ENCODE measurements around the gene MDM2. TPM values are rescaled to one million over a fixed set of nuclear protein-coding genes. Genes with fewer than 3 reads are reported as not detected.

The MDM2 gene
- total and polyA plus RNA-seq, 10 of the 15 experiments (the other 5 are each of a cell fraction or from before 2014, with no cell fraction given): 48.2 to 174 (median 85.0) TPM

DNA sequence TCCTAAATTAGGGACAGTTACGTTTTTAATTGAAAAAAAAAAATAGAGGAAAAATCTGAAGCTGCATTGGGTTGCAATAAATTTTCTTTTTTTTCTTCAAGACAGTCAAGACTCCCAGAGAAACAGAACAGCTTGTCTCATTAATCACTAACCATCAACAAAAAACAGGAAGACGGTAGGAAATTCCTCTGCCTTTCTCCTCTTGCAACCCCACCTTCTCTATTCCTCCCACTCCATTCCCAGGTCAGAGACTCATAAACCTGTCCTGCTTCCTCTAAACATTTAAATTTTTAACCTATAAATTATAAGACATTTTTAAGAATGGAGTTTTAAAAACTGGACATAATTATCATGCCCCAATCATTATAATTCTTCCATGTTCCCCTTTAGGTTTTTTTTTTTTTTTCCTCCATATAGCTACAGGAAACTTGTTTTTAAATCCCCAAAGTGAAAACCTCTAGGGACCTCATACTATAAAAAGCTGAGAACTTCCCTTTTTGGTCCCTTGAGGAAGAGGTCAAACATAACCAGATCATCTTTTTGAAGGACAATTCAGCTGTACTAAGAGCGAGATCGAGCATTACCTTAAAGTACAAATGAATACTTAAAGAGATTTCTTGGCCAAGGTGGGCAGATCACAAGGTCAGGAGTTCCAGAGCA lies 89.0 kb downstream of the MDM2 start:
- 12% methylated on average over 4 of the region's 4 CpGs for WGBS (ENCODE audit: insufficient coverage, insufficient replicate concordance, low lambda C conversion rate, missing lambda C conversion rate)
- no peaks in the 10 kb centered on the region for H3K79me2 ChIP-seq (ENCODE audit: control insufficient read depth, insufficient read depth, low read length)
- H3K27me3 ChIP-seq (replicated peaks in 1 of 2; ENCODE audit: control insufficient read depth in 2 of 2, insufficient read depth in 2 of 2, low read length in 1 of 2): no peaks in the 10 kb centered on the region
- ATAC-seq: peak; percentile 56
- no peaks in the 10 kb centered on the region for H3K4me1 ChIP-seq (ENCODE audit: control insufficient read depth, insufficient read depth, low read length)
- H3K9me3 ChIP-seq (replicated peaks; ENCODE audit: control insufficient read depth, insufficient read depth, low read length): no peaks in the 10 kb centered on the region
- SMC1A ChIA-PET (ENCODE audit: uncharacterized antibody, unreplicated experiment): interaction anchor here (0.5 to 2.3 kb wide), 9 partner anchors 10 to 1195 kb away, joined by 3 to 6 read pairs (median 3); no protein-coding TSS in a partner anchor
- DNase-seq (ENCODE audit: low read depth, low spot score): peak; percentile 26
- H3K4me2 ChIP-seq (ENCODE audit: control insufficient read depth, insufficient read depth): no peak overlapping the region
- H3K27ac ChIP-seq (ENCODE audit: control insufficient read depth, insufficient read depth): no peak overlapping the region
- no peak overlapping the region for H2AFZ ChIP-seq (ENCODE audit: control insufficient read depth, low read depth, low read length)
- RAD21 ChIA-PET (ENCODE audit: unreplicated experiment): interaction anchor here (0.7 to 1.7 kb wide), 4 partner anchors 25 to 111 kb away, joined by 3 to 4 read pairs (median 3); partner anchors contain the start of gene CPM
- CTCF ChIA-PET: interaction anchor here (0.6 to 1.0 kb wide), 3 partner anchors 24 to 262 kb away, joined by 3 to 4 read pairs (median 3); no protein-coding TSS in a partner anchor
- no peaks in the 10 kb centered on the region for H4K20me1 ChIP-seq (ENCODE audit: control insufficient read depth, insufficient read depth)
- no peak for FAIRE-seq
- no TSS peak for BruUV-seq (replicated peaks)
- H3K4me3 ChIP-seq: no peak overlapping the region
- intact Hi-C loops (cut with micrococcal nuclease; ENCODE audit: unreplicated experiment): no loop called here
- in situ Hi-C loops (cut with MboI): no loop called here
- POLR2A ChIA-PET: interaction anchor here (0.7 kb wide), 1 partner anchor 352 kb away, joined by 6 read pairs; no protein-coding TSS in a partner anchor
- no peaks in the 10 kb centered on the region for H3K36me3 ChIP-seq (ENCODE audit: control insufficient read depth in 2 of 2, insufficient read depth in 2 of 2, low read length in 1 of 2)
- no peak overlapping the region for H3K9ac ChIP-seq (ENCODE audit: control insufficient read depth, insufficient read depth, low read length)
- TF ChIP-seq, protein P1, sequence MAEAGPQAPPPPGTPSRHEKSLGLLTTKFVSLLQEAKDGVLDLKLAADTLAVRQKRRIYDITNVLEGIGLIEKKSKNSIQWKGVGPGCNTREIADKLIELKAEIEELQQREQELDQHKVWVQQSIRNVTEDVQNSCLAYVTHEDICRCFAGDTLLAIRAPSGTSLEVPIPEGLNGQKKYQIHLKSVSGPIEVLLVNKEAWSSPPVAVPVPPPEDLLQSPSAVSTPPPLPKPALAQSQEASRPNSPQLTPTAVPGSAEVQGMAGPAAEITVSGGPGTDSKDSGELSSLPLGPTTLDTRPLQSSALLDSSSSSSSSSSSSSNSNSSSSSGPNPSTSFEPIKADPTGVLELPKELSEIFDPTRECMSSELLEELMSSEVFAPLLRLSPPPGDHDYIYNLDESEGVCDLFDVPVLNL (IDR thresholded peaks at IDR 0.05; ENCODE audit: low read depth, low read length): no peak
- TF ChIP-seq SREBF1 (IDR thresholded peaks at IDR 0.05; ENCODE audit: low read length) (no peak), IKZF1 (conservative IDR thresholded peaks at IDR 0.05) (0 out of 2 replicates have a peak, but pooled peaks have one; percentile 26), ZNF384 (IDR thresholded peaks at IDR 0.05; ENCODE audit: borderline replicate concordance, low read depth, low read length) (peak; percentile 69; the same call in 1 of the 2 replicates), MEF2B (IDR thresholded peaks at IDR 0.05; ENCODE audit: partially characterized antibody, poor library complexity, severe bottlenecking) (peak; percentile 97), KAT2A (conservative IDR thresholded peaks at IDR 0.05; ENCODE audit: control insufficient read depth, low read depth, low read length) (no peak), TBL1XR1 (IDR thresholded peaks at IDR 0.05; ENCODE audit: low read depth, low read length) (no peak), FOS (IDR thresholded peaks at IDR 0.05; ENCODE audit: borderline replicate concordance, extremely low read depth, insufficient read length) (no peak), SRF (IDR thresholded peaks at IDR 0.05; ENCODE audit: low read depth in 2 of 2, low read length in 2 of 2) (no peak), IKZF2 (IDR thresholded peaks at IDR 0.05) (peak; percentile 16 to 34; a peak in 2 of 4 replicates), KLF5 (IDR thresholded peaks at IDR 0.05; ENCODE audit: partially characterized antibody) (no peak), LARP7 (IDR thresholded peaks at IDR 0.05) (no peak), SMC3 (IDR thresholded peaks at IDR 0.05; ENCODE audit: borderline replicate concordance, low read length) (no peak)
- TF ChIP-seq, protein P2, sequence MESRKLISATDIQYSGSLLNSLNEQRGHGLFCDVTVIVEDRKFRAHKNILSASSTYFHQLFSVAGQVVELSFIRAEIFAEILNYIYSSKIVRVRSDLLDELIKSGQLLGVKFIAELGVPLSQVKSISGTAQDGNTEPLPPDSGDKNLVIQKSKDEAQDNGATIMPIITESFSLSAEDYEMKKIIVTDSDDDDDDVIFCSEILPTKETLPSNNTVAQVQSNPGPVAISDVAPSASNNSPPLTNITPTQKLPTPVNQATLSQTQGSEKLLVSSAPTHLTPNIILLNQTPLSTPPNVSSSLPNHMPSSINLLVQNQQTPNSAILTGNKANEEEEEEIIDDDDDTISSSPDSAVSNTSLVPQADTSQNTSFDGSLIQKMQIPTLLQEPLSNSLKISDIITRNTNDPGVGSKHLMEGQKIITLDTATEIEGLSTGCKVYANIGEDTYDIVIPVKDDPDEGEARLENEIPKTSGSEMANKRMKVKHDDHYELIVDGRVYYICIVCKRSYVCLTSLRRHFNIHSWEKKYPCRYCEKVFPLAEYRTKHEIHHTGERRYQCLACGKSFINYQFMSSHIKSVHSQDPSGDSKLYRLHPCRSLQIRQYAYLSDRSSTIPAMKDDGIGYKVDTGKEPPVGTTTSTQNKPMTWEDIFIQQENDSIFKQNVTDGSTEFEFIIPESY (IDR thresholded peaks at IDR 0.05): no peak
- TF ChIP-seq, protein P3, sequence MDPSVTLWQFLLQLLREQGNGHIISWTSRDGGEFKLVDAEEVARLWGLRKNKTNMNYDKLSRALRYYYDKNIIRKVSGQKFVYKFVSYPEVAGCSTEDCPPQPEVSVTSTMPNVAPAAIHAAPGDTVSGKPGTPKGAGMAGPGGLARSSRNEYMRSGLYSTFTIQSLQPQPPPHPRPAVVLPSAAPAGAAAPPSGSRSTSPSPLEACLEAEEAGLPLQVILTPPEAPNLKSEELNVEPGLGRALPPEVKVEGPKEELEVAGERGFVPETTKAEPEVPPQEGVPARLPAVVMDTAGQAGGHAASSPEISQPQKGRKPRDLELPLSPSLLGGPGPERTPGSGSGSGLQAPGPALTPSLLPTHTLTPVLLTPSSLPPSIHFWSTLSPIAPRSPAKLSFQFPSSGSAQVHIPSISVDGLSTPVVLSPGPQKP (IDR thresholded peaks at IDR 0.05; ENCODE audit: low read depth, low read length): no peak
- TF ChIP-seq, protein P4, sequence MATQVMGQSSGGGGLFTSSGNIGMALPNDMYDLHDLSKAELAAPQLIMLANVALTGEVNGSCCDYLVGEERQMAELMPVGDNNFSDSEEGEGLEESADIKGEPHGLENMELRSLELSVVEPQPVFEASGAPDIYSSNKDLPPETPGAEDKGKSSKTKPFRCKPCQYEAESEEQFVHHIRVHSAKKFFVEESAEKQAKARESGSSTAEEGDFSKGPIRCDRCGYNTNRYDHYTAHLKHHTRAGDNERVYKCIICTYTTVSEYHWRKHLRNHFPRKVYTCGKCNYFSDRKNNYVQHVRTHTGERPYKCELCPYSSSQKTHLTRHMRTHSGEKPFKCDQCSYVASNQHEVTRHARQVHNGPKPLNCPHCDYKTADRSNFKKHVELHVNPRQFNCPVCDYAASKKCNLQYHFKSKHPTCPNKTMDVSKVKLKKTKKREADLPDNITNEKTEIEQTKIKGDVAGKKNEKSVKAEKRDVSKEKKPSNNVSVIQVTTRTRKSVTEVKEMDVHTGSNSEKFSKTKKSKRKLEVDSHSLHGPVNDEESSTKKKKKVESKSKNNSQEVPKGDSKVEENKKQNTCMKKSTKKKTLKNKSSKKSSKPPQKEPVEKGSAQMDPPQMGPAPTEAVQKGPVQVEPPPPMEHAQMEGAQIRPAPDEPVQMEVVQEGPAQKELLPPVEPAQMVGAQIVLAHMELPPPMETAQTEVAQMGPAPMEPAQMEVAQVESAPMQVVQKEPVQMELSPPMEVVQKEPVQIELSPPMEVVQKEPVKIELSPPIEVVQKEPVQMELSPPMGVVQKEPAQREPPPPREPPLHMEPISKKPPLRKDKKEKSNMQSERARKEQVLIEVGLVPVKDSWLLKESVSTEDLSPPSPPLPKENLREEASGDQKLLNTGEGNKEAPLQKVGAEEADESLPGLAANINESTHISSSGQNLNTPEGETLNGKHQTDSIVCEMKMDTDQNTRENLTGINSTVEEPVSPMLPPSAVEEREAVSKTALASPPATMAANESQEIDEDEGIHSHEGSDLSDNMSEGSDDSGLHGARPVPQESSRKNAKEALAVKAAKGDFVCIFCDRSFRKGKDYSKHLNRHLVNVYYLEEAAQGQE (IDR thresholded peaks at IDR 0.05; ENCODE audit: low read depth, low read length): no peak

Measured in GM12878 (cell line).